H1 (cell line): ENCODE results near the gene OR2V1. TPM values are rescaled to one million over a fixed set of nuclear protein-coding genes. Genes with fewer than 3 reads are reported as not detected.

Experiments used
- CTCF ChIA-PET: fragments of 300-600 bp; sonication (Branson Sonifier 250); formaldehyde crosslinking; loops from one replicate; lab custom pipeline; 2021; ENCODE audit not compliant: partially characterized antibody; lab: Charles Lee
- POLR2A ChIA-PET: fragments of 300-600 bp; sonication (Branson Sonifier 250); formaldehyde crosslinking; loops from one replicate; lab custom pipeline; 2021; ENCODE audit warnings: inconsistent platforms; ENCODE audit not compliant: partially characterized antibody; lab: Charles Lee
- DNase-seq, 2 experiments: peaks; one replicate each; pipeline versions ENCODE4 v3.0.0 to v3.0.0-alpha.2; 2010 to 2022; ENCODE audit warnings: low spot score in 2 of 2, low read depth in 1 of 2, mixed read lengths in 1 of 2
- FAIRE-seq: peaks from 2 replicates; lab custom pipeline; 2011; peaks lifted over from hg19 to GRCh38; lab: Jason Lieb, UNC
- H2AFZ ChIP-seq: 2 replicates; pipeline ENCODE4 v1.8.1; 2012; ENCODE audit warnings: low read length, inconsistent platforms
- H2AK5ac ChIP-seq: 2 replicates; pipeline ENCODE4 v1.6.1; 2013; ENCODE audit warnings: low read depth, low read length
- H2BK120ac ChIP-seq: replicated peaks from 2 replicates; pipeline ENCODE3; 2013; ENCODE audit warnings: low read depth, low read length, inconsistent platforms
- H2BK12ac ChIP-seq: 2 replicates; pipeline ENCODE4 v1.6.1; 2013; ENCODE audit warnings: low read depth, low read length
- H2BK15ac ChIP-seq: 2 replicates; pipeline ENCODE4 v1.6.1; 2013; ENCODE audit warnings: low read length
- H2BK20ac ChIP-seq: 2 replicates; pipeline ENCODE4 v1.6.1; 2013; ENCODE audit warnings: low read length
- H2BK5ac ChIP-seq: 2 replicates; pipeline ENCODE4 v1.6.1; 2013; ENCODE audit warnings: low read depth, low read length
- H3K14ac ChIP-seq: 2 replicates; pipeline ENCODE4 v1.6.1; 2013; ENCODE audit warnings: inconsistent platforms; ENCODE audit not compliant: insufficient read length
- H3K18ac ChIP-seq: 2 replicates; pipeline ENCODE4 v1.6.1; 2013; ENCODE audit warnings: low read length; ENCODE audit errors: extremely low read depth
- H3K23ac ChIP-seq: 2 replicates; pipeline ENCODE4 v1.6.1; 2013; ENCODE audit warnings: inconsistent platforms; ENCODE audit not compliant: insufficient read length
- H3K23me2 ChIP-seq: 2 replicates; pipeline ENCODE4 v1.6.1; 2013; ENCODE audit warnings: low read depth, low read length
- H3K27ac ChIP-seq: 2 replicates; pipeline ENCODE4 v1.6.1; 2011; ENCODE audit warnings: low read depth, low read length, inconsistent platforms
- H3K27me3 ChIP-seq, 4 experiments: replicated peaks in 1 of 4; 1 replicate in 1 of 4; 2 replicates in 3 of 4; pipeline versions ENCODE4 v1.6.1 to v1.8.1; 2011 to 2013; ENCODE audit warnings: low read length in 3 of 4, mild to moderate bottlenecking in 3 of 4, inconsistent platforms in 2 of 4, mixed read lengths in 2 of 4, moderate library complexity in 1 of 4; ENCODE audit not compliant: control insufficient read depth in 3 of 4, insufficient read depth in 3 of 4; ENCODE audit errors: extremely low read depth in 1 of 4
- H3K36me3 ChIP-seq, 4 experiments: 2 replicates each; pipeline versions ENCODE4 v1.6.1 to v1.8.1; 2011 to 2013; ENCODE audit warnings: mild to moderate bottlenecking in 4 of 4, low read length in 3 of 4, moderate library complexity in 2 of 4, control low read depth in 1 of 4, inconsistent platforms in 1 of 4; ENCODE audit not compliant: insufficient read depth in 4 of 4, control insufficient read depth in 2 of 4
- H3K4ac ChIP-seq: replicated peaks from 2 replicates; pipeline ENCODE3; 2013; ENCODE audit warnings: low read length, low read depth, mixed read lengths, inconsistent platforms; ENCODE audit not compliant: insufficient read length
- H3K4me1 ChIP-seq, 4 experiments: replicated peaks in 1 of 4; 1 replicate in 1 of 4; 2 replicates in 3 of 4; pipeline versions ENCODE4 v1.6.1 to v1.8.1; 2011 to 2013; ENCODE audit warnings: low read length in 3 of 4, inconsistent platforms in 2 of 4, mixed read lengths in 1 of 4; ENCODE audit not compliant: insufficient read depth in 4 of 4, control insufficient read depth in 3 of 4
- H3K4me2 ChIP-seq, 2 experiments: 2 replicates each; pipeline versions ENCODE4 v1.6.1 to v1.8.1; 2011 to 2013; ENCODE audit warnings: low read depth in 2 of 2, low read length in 2 of 2, control low read depth in 1 of 2, inconsistent platforms in 1 of 2, mild to moderate bottlenecking in 1 of 2; ENCODE audit not compliant: insufficient read depth in 1 of 2
- H3K4me3 ChIP-seq, 4 experiments: fragments of 200-600, 300-600 bp in 1 of 4; sonication (generic), shearing (Covaris generic), sonication (Bioruptor Twin) in 1 of 4; 2 replicates each; pipeline versions ENCODE4 v1.5.1 to v1.8.1; 2011 to 2016; ENCODE audit warnings: low read length in 4 of 4, low read depth in 3 of 4, control low read depth in 2 of 4, inconsistent platforms in 2 of 4, mild to moderate bottlenecking in 2 of 4, mixed read lengths in 1 of 4, moderate library complexity in 1 of 4; ENCODE audit not compliant: insufficient read depth in 2 of 4; ENCODE audit errors: extremely low read depth in 1 of 4
- H3K56ac ChIP-seq: replicated peaks from 2 replicates; pipeline ENCODE3; 2013; ENCODE audit warnings: low read depth, mild to moderate bottlenecking, mixed read lengths, low read length, inconsistent platforms; ENCODE audit not compliant: insufficient read length
- H3K79me1 ChIP-seq: 2 replicates; pipeline ENCODE4 v1.6.1; 2013; ENCODE audit warnings: low read depth, low read length, control low read depth
- H3K79me2 ChIP-seq, 2 experiments: 2 replicates each; pipeline versions ENCODE4 v1.6.1 to v1.8.1; 2012 to 2013; ENCODE audit warnings: low read length in 2 of 2, mild to moderate bottlenecking in 2 of 2, inconsistent platforms in 1 of 2; ENCODE audit not compliant: insufficient read depth in 2 of 2, control insufficient read depth in 1 of 2
- H3K9ac ChIP-seq, 4 experiments: replicated peaks in 1 of 4; 1 replicate in 1 of 4; 2 replicates in 3 of 4; pipeline versions ENCODE4 v1.6.1 to v1.8.1; 2011 to 2013; ENCODE audit warnings: low read depth in 3 of 4, low read length in 3 of 4, control low read depth in 2 of 4, mild to moderate bottlenecking in 2 of 4, moderate library complexity in 2 of 4, inconsistent platforms in 1 of 4; ENCODE audit errors: extremely low read depth in 1 of 4
- H3K9me3 ChIP-seq, 2 experiments: 2 replicates each; pipeline versions ENCODE4 v1.6.1 to v1.8.1; 2012 to 2013; ENCODE audit warnings: mild to moderate bottlenecking in 2 of 2, moderate library complexity in 2 of 2, control low read depth in 1 of 2, inconsistent platforms in 1 of 2, low read depth in 1 of 2, low read length in 1 of 2, mixed read lengths in 1 of 2; ENCODE audit not compliant: insufficient read depth in 2 of 2
- H4K20me1 ChIP-seq, 2 experiments: replicated peaks in 1 of 2; 2 replicates each; pipeline versions ENCODE3 to v1.8.1; 2011 to 2013; ENCODE audit warnings: inconsistent platforms in 2 of 2, low read length in 2 of 2, mild to moderate bottlenecking in 1 of 2; ENCODE audit not compliant: insufficient read depth in 2 of 2, control insufficient read depth in 1 of 2
- H4K5ac ChIP-seq: 2 replicates; pipeline ENCODE4 v1.6.1; 2013; ENCODE audit warnings: low read length, low read depth, mixed read lengths, inconsistent platforms; ENCODE audit not compliant: insufficient read length
- H4K8ac ChIP-seq: 2 replicates; pipeline ENCODE4 v1.8.0; 2013; ENCODE audit warnings: mild to moderate bottlenecking, moderate library complexity, low read length, inconsistent platforms; ENCODE audit not compliant: insufficient read depth; ENCODE audit errors: extremely low read depth
- H4K91ac ChIP-seq: replicated peaks from 2 replicates; pipeline ENCODE3; 2013; ENCODE audit warnings: low read length, mixed read lengths, inconsistent platforms; ENCODE audit not compliant: insufficient read length
- HDAC2 ChIP-seq, 2 experiments: fragments of 300-600 bp in 1 of 2; sonication (generic) in 1 of 2; IDR thresholded peaks; 2 replicates each; pipeline ENCODE4 v1.6.1; 2011 to 2012; ENCODE audit warnings: low read depth in 2 of 2, low read length in 2 of 2, mild to moderate bottlenecking in 2 of 2, moderate library complexity in 2 of 2, borderline replicate concordance in 1 of 2, inconsistent platforms in 1 of 2
- JUND ChIP-seq: IDR thresholded peaks from 2 replicates; pipeline ENCODE4 v1.6.1; 2011; ENCODE audit warnings: mild to moderate bottlenecking, improper control_type of control experiment, low read length
- MAFK ChIP-seq: IDR thresholded peaks from 2 replicates; pipeline ENCODE4 v1.6.1; 2012; ENCODE audit warnings: low read depth, mild to moderate bottlenecking, improper control_type of control experiment, low read length
- RBBP5 ChIP-seq: IDR thresholded peaks from 2 replicates; pipeline ENCODE4 v1.7.1; 2012; ENCODE audit warnings: low read depth, mild to moderate bottlenecking, inconsistent platforms, low read length, moderate library complexity, borderline replicate concordance
- SP4 ChIP-seq: IDR thresholded peaks from 2 replicates; pipeline ENCODE4 v1.6.1; 2012; ENCODE audit warnings: low read length, inconsistent platforms
- TAF1 ChIP-seq: IDR thresholded peaks from 2 replicates; pipeline ENCODE4 v1.6.1; 2011; ENCODE audit warnings: mild to moderate bottlenecking, low read depth, low read length
- TBP ChIP-seq: IDR thresholded peaks from 2 replicates; pipeline ENCODE4 v1.6.1; 2011; ENCODE audit warnings: low read depth, low read length, improper control_type of control experiment
- WGBS, 2 experiments: shearing (Covaris generic) in 1 of 2; methylation state at CpG; one replicate each; pipeline versions ENCODE4 v1.1.6 to v1.1.7; 2013 to 2015; ENCODE audit warnings: low lambda C conversion rate in 2 of 2, mixed read lengths in 2 of 2, inconsistent platforms in 1 of 2, low coverage in 1 of 2, missing lambda C conversion rate in 1 of 2; ENCODE audit not compliant: insufficient replicate concordance in 2 of 2, insufficient coverage in 1 of 2, insufficient read length in 1 of 2; ENCODE audit errors: extremely low coverage in 1 of 2, missing lambda C conversion rate in 1 of 2; 5-methylcytosine and 5-hydroxymethylcytosine counted together
- polyA plus RNA-seq, 7 experiments: library from polyadenylated mRNA; depleted of rRNA in 3 of 7; stranded (reverse) in 5 of 7; unstranded in 2 of 7; fragments of >200 nt in 5 of 7; fragments of 200-250 nt in 2 of 7; gene quantifications; 1 replicate in 5 of 7; 2 replicates in 1 of 7; 4 replicates in 1 of 7; pipeline versions ENCODE4 v1.2.1 to v1.2.3, GENCODE V29; 2011 to 2013; ENCODE audit warnings: missing spikeins in 2 of 7, mixed read lengths in 2 of 7
- total RNA-seq: library from RNA; stranded (reverse); fragmentation: NEBNext Ultra II Directional; extraction: Animal tissue kit (Norgen Biotek cat#: 25700); gene quantifications from 2 replicates; pipeline ENCODE4 v1.2.1, GENCODE V29; 2021

The OR2V1 gene
- total and polyA plus RNA-seq, 2 of the 8 experiments (the other 6 are each of a cell fraction or from before 2014, with no cell fraction given) = not detected

DNA sequence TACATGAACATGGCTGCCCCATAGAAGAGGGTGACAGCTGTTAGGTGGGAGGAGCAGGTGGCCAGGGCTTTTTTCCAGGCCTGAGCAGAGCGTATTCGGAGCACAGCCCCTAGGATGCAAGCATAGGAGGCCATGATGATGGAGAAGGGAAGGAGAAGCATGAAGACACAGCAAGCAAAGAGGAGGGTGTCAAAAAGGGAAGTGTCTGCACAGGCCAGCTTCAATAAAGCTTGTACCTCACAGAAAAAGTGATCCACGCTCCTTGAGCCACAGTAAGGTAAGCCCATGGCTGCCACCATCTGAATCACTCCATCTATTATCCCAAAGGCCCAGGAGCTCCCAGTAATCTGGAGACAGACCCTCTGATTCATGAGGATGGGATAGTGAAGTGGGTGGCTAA, 6.4 kb downstream of the OR2V1 start:
- H3K79me2 ChIP-seq = no peaks in the 10 kb centered on the region
- H3K18ac ChIP-seq = no peak overlapping the region
- H3K14ac ChIP-seq = no peak overlapping the region
- no peaks in the 10 kb centered on the region; a peak in 1 of 4 replicates for H3K9me3 ChIP-seq
- H3K79me1 ChIP-seq = no peaks in the 10 kb centered on the region
- no peak overlapping the region for H2BK20ac ChIP-seq
- no peak overlapping the region for H3K23ac ChIP-seq
- H4K8ac ChIP-seq = no peak overlapping the region; the same call in 1 of the 2 replicates
- H2AK5ac ChIP-seq = no peak overlapping the region
- H4K5ac ChIP-seq = no peak overlapping the region
- H3K56ac ChIP-seq = no peak overlapping the region
- POLR2A ChIA-PET = interaction anchor here (1.0 kb wide), 1 partner anchor 9 kb away, joined by 3 read pairs; no protein-coding TSS in a partner anchor
- H3K9ac ChIP-seq = no peak overlapping the region
- no peak for FAIRE-seq
- TF ChIP-seq TAF1 = no peak
- no peak for TF ChIP-seq SP4
- no peak for TF ChIP-seq HDAC2 (IDR thresholded peaks at IDR 0.05; ENCODE audit: borderline replicate concordance in 1 of 2, low read depth in 2 of 2, low read length in 2 of 2)
- TF ChIP-seq JUND = no peak
- TF ChIP-seq MAFK = no peak
- no peak for TF ChIP-seq TBP
- TF ChIP-seq RBBP5 = no peak
- TF ChIP-seq, all 59 proteins: peak for 0
- Histone ChIP-seq H2AFZ (no peak overlapping the region), H3K36me3 (no peaks in the 10 kb centered on the region), H2BK12ac (no peak overlapping the region), H3K23me2 (peaks cover 3% of the 10 kb centered on the region; the same call in 1 of the 2 replicates), H3K27ac (no peak overlapping the region), H4K91ac (no peak overlapping the region), H2BK120ac (no peak overlapping the region), H2BK5ac (no peak overlapping the region), H3K4ac (no peak overlapping the region), H3K4me1 (no peaks in the 10 kb centered on the region; a peak in 1 of 7 replicates), H3K27me3 (0 out of 7 replicates have a peak, but pooled peaks cover 0 to 1% (median 0%) of the 10 kb centered on the region in 4 experiments), H3K4me3 (no peak overlapping the region), H2BK15ac (no peak overlapping the region), H4K20me1 (no peaks in the 10 kb centered on the region), H3K4me2 (no peak overlapping the region)
- 94% methylated on average over 3 of the region's 3 CpGs; no CpG with 5 or more reads in 1 of the 2 experiments for WGBS, 2 experiments
- CTCF ChIA-PET = no interaction called here
- no peak for DNase-seq
